ENCODE results near the gene MATN1.

DNA sequence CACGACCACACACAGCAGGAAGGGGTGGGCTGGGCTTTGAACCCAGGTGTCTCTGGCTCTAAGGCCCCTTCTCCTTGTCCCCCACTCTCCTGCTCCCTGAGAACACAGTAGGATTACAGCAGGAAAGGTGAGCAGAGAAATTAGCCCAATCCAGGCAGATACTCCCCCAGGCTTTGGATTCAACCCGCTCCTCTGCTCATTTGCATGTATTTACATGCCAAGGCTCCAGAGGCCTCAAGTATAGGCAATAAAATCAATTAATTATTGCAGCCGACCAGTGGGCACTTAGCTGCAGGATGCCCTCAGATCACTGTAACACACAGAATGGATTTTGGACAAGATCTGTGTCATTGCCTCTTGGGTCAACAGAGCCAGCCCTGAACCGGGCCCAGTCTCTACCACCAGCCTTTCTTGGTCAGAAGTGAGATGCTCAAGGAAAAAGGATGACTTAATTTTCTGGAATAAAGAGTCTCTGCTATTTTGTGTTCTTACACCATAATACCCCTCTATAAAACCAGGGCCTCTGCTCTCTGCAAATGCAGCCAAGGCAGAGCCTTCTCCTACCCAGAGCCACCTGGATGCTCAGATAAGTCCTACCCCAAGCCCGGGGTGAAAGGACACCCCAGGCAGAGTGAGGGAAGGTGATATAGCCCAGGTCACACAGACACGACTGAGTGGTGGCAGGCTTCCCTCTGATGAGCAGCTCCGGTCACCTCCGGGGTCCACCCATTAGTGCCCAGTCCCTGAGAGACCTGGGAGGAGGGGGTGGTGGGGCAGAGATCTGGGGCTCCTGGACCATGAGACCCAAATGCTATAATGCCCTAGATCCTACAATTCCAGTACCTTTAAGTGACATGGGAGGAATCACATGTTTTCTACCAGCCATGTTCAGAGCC, 28.9 kb downstream of the MATN1 start:
- TF ChIP-seq EP300 (conservative IDR thresholded peaks at IDR 0.05; ENCODE audit: poor library complexity, severe bottlenecking): no peak
- TF ChIP-seq, protein P1, sequence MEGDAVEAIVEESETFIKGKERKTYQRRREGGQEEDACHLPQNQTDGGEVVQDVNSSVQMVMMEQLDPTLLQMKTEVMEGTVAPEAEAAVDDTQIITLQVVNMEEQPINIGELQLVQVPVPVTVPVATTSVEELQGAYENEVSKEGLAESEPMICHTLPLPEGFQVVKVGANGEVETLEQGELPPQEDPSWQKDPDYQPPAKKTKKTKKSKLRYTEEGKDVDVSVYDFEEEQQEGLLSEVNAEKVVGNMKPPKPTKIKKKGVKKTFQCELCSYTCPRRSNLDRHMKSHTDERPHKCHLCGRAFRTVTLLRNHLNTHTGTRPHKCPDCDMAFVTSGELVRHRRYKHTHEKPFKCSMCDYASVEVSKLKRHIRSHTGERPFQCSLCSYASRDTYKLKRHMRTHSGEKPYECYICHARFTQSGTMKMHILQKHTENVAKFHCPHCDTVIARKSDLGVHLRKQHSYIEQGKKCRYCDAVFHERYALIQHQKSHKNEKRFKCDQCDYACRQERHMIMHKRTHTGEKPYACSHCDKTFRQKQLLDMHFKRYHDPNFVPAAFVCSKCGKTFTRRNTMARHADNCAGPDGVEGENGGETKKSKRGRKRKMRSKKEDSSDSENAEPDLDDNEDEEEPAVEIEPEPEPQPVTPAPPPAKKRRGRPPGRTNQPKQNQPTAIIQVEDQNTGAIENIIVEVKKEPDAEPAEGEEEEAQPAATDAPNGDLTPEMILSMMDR (IDR thresholded peaks at IDR 0.05; ENCODE audit: poor library complexity, severe bottlenecking): no peak
- TF ChIP-seq EZH2 (IDR thresholded peaks at IDR 0.05; ENCODE audit: borderline replicate concordance, insufficient read depth, low read length, poor library complexity, severe bottlenecking): no peak
- TF ChIP-seq TAF1 (IDR thresholded peaks at IDR 0.05; ENCODE audit: low read depth): no peak
- no peak for TF ChIP-seq SMC3 (conservative IDR thresholded peaks at IDR 0.05; ENCODE audit: poor library complexity)
- TF ChIP-seq, protein P2, sequence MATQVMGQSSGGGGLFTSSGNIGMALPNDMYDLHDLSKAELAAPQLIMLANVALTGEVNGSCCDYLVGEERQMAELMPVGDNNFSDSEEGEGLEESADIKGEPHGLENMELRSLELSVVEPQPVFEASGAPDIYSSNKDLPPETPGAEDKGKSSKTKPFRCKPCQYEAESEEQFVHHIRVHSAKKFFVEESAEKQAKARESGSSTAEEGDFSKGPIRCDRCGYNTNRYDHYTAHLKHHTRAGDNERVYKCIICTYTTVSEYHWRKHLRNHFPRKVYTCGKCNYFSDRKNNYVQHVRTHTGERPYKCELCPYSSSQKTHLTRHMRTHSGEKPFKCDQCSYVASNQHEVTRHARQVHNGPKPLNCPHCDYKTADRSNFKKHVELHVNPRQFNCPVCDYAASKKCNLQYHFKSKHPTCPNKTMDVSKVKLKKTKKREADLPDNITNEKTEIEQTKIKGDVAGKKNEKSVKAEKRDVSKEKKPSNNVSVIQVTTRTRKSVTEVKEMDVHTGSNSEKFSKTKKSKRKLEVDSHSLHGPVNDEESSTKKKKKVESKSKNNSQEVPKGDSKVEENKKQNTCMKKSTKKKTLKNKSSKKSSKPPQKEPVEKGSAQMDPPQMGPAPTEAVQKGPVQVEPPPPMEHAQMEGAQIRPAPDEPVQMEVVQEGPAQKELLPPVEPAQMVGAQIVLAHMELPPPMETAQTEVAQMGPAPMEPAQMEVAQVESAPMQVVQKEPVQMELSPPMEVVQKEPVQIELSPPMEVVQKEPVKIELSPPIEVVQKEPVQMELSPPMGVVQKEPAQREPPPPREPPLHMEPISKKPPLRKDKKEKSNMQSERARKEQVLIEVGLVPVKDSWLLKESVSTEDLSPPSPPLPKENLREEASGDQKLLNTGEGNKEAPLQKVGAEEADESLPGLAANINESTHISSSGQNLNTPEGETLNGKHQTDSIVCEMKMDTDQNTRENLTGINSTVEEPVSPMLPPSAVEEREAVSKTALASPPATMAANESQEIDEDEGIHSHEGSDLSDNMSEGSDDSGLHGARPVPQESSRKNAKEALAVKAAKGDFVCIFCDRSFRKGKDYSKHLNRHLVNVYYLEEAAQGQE (IDR thresholded peaks at IDR 0.05; ENCODE audit: borderline replicate concordance): no peak
- TF ChIP-seq POLR2AphosphoS5 (IDR thresholded peaks at IDR 0.05): no peak
- no peak for TF ChIP-seq RAD21 (conservative IDR thresholded peaks at IDR 0.05)
- no peak for TF ChIP-seq MXI1 (conservative IDR thresholded peaks at IDR 0.05; ENCODE audit: poor library complexity, severe bottlenecking)

All from neural cell (in vitro differentiated cells).